Colonic mucosa (tissue), 4 donors: ENCODE data around the gene CDCA3. TPM values are rescaled to one million over a fixed set of nuclear protein-coding genes. Genes with fewer than 3 reads are reported as not detected.
"Not testable (repeated sequence)": the region's sequence is repeated elsewhere in the genome, so short reads cannot be mapped to it uniquely, and the experiment has no call there.

Experiments used
- DNase-seq: peaks from one replicate; pipeline ENCODE4 v3.0.0-alpha.2; 2020
- H3K27ac ChIP-seq: fragments of 200-600 bp; one replicate; pipeline ENCODE4 v1.8.0; 2021
- H3K27me3 ChIP-seq: fragments of 200-600 bp; one replicate; pipeline ENCODE4 v1.8.0; 2021
- H3K36me3 ChIP-seq: fragments of 200-600 bp; one replicate; pipeline ENCODE4 v1.8.0; 2021
- H3K4me1 ChIP-seq: fragments of 200-600 bp; one replicate; pipeline ENCODE4 v1.8.0; 2021; ENCODE audit warnings: mild to moderate bottlenecking
- H3K4me3 ChIP-seq: fragments of 200-600 bp; one replicate; pipeline ENCODE4 v1.8.0; 2021
- H3K9ac ChIP-seq, 2 donors: one replicate each; pipeline ENCODE4 v1.7.0; 2013; ENCODE audit warnings: control low read depth in 2 of 2, low read depth in 2 of 2, low read length in 2 of 2
- H3K9me3 ChIP-seq: fragments of 200-600 bp; one replicate; pipeline ENCODE4 v1.8.0; 2021
- CTCF ChIP-seq: fragments of 200-600 bp; IDR thresholded peaks from one replicate; pipeline ENCODE4 v1.8.0; 2022; ENCODE audit warnings: antibody characterized with exemption, mild to moderate bottlenecking
- intact Hi-C: fragments of 100-400 bp; cut with DNase I; formaldehyde crosslinking; loops from one replicate; pipeline ENCODE4 v1.14.1; 2022
- total RNA-seq, 2 donors: library from RNA; stranded (reverse); fragmentation: NEBNext Ultra II Directional in 1 of 2; extraction: Animal tissue kit (Norgen Biotek cat#: 25700) in 1 of 2; gene quantifications; one replicate each; pipeline ENCODE4 v1.2.1, GENCODE V29; 2021
- donor health status: healthy.
- donor health status: DM: no; HTN: no; CAD: no.
- donor health status: DM: no; HTN: no; CAD: no.

CDCA3 gene
- total RNA-seq, 2 donors from 2014 or later, result 11.4 to 63.7 TPM

GRCh38 chr12:6884539-6884938, 33.5 kb upstream of the CDCA3 start:
- H3K27me3 ChIP-seq, result no peaks in the 10 kb centered on the region
- TF ChIP-seq CTCF, result no peak
- no peak overlapping the region for H3K27ac ChIP-seq
- H3K4me3 ChIP-seq, result no peak overlapping the region
- H3K9ac ChIP-seq, result no peak overlapping the region
- H3K4me1 ChIP-seq, result no peaks in the 10 kb centered on the region
- H3K9me3 ChIP-seq, result no peaks in the 10 kb centered on the region
- intact Hi-C loops, result no loop called here
- DNase-seq, result no peak
- H3K36me3 ChIP-seq, result no peaks in the 10 kb centered on the region

- TF ChIP-seq CTCF, result no peak
- H3K36me3 ChIP-seq, result no peaks in the 10 kb centered on the region
- H3K9me3 ChIP-seq, result no peaks in the 10 kb centered on the region
- no peak overlapping the region for H3K4me3 ChIP-seq
- no peak for DNase-seq
- H3K27me3 ChIP-seq, result no peaks in the 10 kb centered on the region
- no peak overlapping the region for H3K9ac ChIP-seq
- H3K4me1 ChIP-seq, result no peaks in the 10 kb centered on the region
- no peak overlapping the region for H3K27ac ChIP-seq
- intact Hi-C loops, result no loop called here
Measured at GRCh38 chr12:6883683-6884082, 32.6 kb upstream of the CDCA3 start.

- no peak for TF ChIP-seq CTCF
- Histone ChIP-seq H3K9me3 (no peaks in the 10 kb centered on the region), H3K27ac (no peak overlapping the region), H3K27me3 (no peaks in the 10 kb centered on the region), H3K4me3 (no peak overlapping the region), H3K4me1 (no peaks in the 10 kb centered on the region), H3K36me3 (no peaks in the 10 kb centered on the region), H3K9ac (no peak overlapping the region)
- DNase-seq, result no peak
- intact Hi-C loops, result no loop called here
Measured at GRCh38 chr12:6883252-6883651, 32.2 kb upstream of the CDCA3 start.

GRCh38 chr12:6879824-6880223, 28.7 kb upstream of the CDCA3 start:
- DNase-seq, intact Hi-C loops, H3K36me3 ChIP-seq, H3K4me3 ChIP-seq, H3K27ac ChIP-seq, H3K27me3 ChIP-seq, H3K4me1 ChIP-seq, H3K9me3 ChIP-seq, H3K9ac ChIP-seq: not testable (repeated sequence)

- H3K27me3 ChIP-seq, intact Hi-C loops, DNase-seq, H3K9me3 ChIP-seq: not testable (repeated sequence)
- Histone ChIP-seq H3K4me1 (peaks cover 15% of the 10 kb centered on the region), H3K36me3 (peaks cover 12% of the 10 kb centered on the region), H3K27ac (peak overlapping the region; percentile 77), H3K4me3 (peak overlapping the region; percentile 80), H3K9ac (peak overlapping the region; percentile 57 to 88)
Measured at GRCh38 chr12:6874015-6874368, 22.9 kb upstream of the CDCA3 start.

- DNase-seq, result peak; percentile 99
- Histone ChIP-seq H3K27ac (peak within 1 kb of the TSS; percentile 77), H3K9me3 (no peaks in the 10 kb centered on the region), H3K27me3 (no peaks in the 10 kb centered on the region), H3K9ac (peak within 1 kb of the TSS; percentile 81 to 95), H3K4me1 (peaks cover 19% of the 10 kb centered on the region), H3K36me3 (peaks cover 12% of the 10 kb centered on the region), H3K4me3 (peak within 1 kb of the TSS; percentile 80)
- no peak for TF ChIP-seq CTCF
- intact Hi-C loops, result no loop called here
Measured at GRCh38 chr12:6873094-6874014, 22.3 kb upstream of the CDCA3 start, which contains the start of gene SPSB2. TSS of gene SPSB2 (minus strand) at chr12:6873303. CDS start at chr12:6872901, 402 bp downstream.
